Activated CD4-positive, alpha-beta memory T cell treated with anti-CD3 and anti-CD28 coated beads, Interleukin-2, amount 10 ng/mL, durations not matched to agents 7 days and 5 days (primary cell): Measurements from ENCODE around the gene ARCN1. TPM values are rescaled to one million over a fixed set of nuclear protein-coding genes. Genes with fewer than 3 reads are reported as not detected.

ENCODE experiments used
- CTCF ChIA-PET: fragments of 350-600 bp; sonication (Branson Sonifier 250); formaldehyde crosslinking; loops from one replicate; lab custom pipeline; 2021; ENCODE audit warnings: antibody characterized with exemption, inconsistent platforms; lab: Charles Lee
- POLR2A ChIA-PET: fragments of 350-600 bp; sonication (Branson Sonifier 250); formaldehyde crosslinking; loops from one replicate; lab custom pipeline; 2021; ENCODE audit warnings: antibody characterized with exemption; lab: Charles Lee
- DNase-seq: peaks from one replicate; pipeline ENCODE4 v3.0.0-alpha.2; 2020
- H3K27ac Mint-ChIP-seq: one replicate; pipeline ENCODE4 v1.8.0; 2021; ENCODE audit warnings: mild to moderate bottlenecking, mixed read lengths
- H3K27me3 Mint-ChIP-seq: one replicate; pipeline ENCODE4 v1.8.0; 2021; ENCODE audit warnings: mixed read lengths
- H3K36me3 Mint-ChIP-seq: one replicate; pipeline ENCODE4 v1.8.0; 2021; ENCODE audit warnings: low read depth, mixed read lengths
- H3K4me1 Mint-ChIP-seq: one replicate; pipeline ENCODE4 v1.8.0; 2021; ENCODE audit warnings: mixed read lengths
- H3K4me3 Mint-ChIP-seq: one replicate; pipeline ENCODE4 v1.8.0; 2021; ENCODE audit warnings: mild to moderate bottlenecking, mixed read lengths
- H3K9me3 Mint-ChIP-seq: one replicate; pipeline ENCODE4 v1.8.0; 2021; ENCODE audit warnings: mixed read lengths
- total RNA-seq, 2 experiments: library from RNA; stranded (reverse); gene quantifications; one replicate each; pipeline ENCODE4 v1.2.3, GENCODE V29; 2021

ARCN1 gene
- total RNA-seq, 2 experiments from 2014 or later = 138 to 141 TPM

DNA sequence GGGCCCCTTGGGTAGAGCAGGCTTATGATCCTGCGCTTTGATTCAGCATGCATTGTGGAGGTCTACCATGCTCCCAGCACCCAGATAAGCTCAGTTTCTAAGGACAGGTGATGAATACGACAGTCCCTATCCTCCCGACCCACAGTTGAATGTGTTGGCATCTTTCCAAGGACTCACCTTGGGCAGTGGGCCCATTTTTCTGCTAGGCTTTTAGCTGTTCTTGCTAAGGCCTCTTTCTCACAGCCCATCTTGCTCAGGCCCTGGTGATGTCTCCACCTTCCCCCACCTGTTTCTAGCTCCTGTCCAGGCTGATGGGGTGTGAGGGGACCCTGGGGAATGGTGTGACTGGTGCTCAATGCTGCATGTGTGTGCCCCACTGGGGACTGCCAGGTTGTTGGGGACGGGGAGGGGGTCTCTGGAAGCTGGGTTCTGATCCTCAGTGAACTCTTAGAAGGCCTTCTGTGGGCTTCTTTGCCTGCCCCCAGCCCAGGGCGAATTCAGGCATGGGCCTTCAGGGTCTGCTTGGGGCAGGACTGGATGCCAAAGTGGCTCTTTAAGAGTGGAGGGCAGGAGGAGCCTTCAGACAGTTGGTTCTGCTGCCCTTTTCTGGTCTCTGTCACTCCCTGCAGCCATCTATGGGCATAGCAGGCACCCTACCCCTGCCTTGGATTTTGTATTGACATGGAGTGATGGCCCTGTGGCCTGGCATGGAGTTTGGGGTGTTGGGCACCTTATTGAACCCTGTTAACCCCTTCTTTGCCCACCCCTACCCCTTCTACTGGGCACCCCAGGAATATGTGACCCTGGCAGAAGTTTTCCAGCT, 68.3 kb downstream of the ARCN1 start:
- no peaks in the 10 kb centered on the region for H3K4me1 Mint-ChIP-seq
- no peak for DNase-seq
- H3K27ac Mint-ChIP-seq = no peak overlapping the region
- ChIA-PET CTCF (interaction anchor here (1.2 kb wide), 1 partner anchor 33 kb away, joined by 4 read pairs; the partner anchor contains the start of gene PHLDB1), POLR2A (interaction anchor here (1.1 kb wide), 1 partner anchor 15 kb away, joined by 3 read pairs; no protein-coding TSS in a partner anchor)
- H3K4me3 Mint-ChIP-seq = no peak overlapping the region
- H3K9me3 Mint-ChIP-seq = no peaks in the 10 kb centered on the region
- H3K36me3 Mint-ChIP-seq = no peaks in the 10 kb centered on the region
- peaks cover 2% of the 10 kb centered on the region for H3K27me3 Mint-ChIP-seq

DNA sequence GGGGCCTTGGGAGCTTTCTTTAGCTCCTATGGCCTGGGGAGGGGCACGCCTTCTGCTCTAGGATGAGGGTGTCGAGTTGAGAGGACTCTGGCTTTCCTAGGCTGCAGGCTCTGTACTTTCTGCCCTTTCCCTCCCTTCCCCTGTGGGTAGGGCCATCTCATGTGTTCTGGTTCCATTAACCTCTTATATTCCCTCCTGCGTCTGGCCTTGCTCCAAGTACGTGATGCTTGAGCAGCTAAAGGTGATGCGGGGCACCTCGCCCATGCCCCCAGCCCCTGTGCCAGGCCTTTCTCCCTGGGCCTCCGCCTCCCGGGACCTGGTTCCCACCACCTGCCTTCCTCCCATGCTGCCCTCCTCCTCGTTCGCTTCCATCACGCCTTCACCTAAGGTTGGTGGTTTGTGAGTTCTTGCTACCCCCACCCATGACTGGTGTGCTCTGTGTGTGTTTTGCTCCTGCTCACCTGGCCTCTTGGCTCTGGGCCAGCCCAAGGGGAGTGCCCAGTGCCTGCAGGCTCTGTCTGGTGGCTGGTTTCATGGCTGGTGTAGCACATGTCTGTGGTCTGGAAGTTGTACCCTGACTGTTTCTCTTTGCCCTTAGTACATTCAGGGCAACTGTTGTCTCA, 69.3 kb downstream of the ARCN1 start:
- Mint-ChIP-seq H3K36me3 (no peaks in the 10 kb centered on the region), H3K4me3 (no peak overlapping the region), H3K27me3 (no peaks in the 10 kb centered on the region), H3K9me3 (no peaks in the 10 kb centered on the region), H3K27ac (no peak overlapping the region), H3K4me1 (no peaks in the 10 kb centered on the region)
- CTCF ChIA-PET = interaction anchor here (0.8 kb wide), 1 partner anchor 48 kb away, joined by 3 read pairs; no protein-coding TSS in a partner anchor
- DNase-seq = no peak
- POLR2A ChIA-PET = no interaction called here

DNA sequence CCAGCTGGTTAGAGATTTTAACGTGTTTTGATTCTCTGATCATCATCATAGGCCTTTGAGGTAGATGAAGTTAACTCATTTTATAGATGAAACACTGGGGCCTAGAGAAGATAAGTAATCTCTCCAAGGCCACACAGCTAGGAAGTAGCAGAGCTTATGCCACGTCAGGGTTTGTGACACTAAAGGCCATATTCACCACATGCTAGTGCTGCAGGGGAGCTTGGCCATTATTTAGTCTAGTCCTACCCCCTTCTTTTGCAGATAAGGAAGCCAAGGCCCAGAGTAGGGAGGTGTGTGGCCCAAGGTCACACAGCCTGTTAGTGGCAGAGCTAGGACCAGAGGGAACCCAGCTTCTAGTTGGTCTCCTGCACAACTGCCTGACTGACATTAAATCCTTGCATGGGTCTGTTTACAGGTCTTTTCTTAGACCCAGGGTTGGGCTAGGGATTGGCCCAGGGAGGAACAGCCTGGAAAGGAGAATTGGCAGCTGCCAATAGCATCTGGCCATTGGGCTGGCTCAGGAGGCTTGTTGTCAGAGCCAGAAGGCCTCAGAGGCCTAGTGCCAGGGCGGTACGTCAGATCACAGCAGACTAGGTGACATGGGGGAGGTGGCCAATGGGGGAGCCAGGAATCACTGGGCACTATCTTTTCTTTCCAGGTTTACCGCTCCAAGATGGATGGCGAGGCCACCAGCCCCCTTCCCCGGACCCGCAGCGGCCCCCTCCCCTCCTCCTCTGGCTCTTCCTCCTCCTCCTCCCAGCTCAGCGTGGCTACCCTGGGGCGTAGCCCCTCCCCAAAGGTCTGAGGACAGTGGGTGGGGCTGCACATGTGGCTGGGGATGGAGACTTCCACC, 71.2 kb downstream of the ARCN1 start:
- no peak for DNase-seq
- POLR2A ChIA-PET = no interaction called here

DNA sequence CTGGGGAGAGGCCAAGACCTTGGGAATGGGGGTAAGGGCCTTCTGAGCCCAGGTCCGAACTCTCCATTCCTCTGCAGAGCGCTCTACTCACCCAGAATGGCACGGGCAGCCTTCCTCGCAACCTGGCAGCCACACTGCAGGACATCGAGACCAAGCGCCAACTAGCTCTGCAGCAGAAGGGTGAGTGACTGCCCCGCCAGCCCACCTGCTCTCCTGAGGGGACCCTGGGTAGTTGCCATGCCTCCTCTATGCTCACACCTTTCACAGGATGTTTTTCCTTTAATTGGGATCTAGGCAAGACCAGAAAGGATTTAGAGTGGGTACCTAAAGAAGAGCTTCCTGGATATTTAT, 71.8 kb downstream of the ARCN1 start:
- ChIA-PET CTCF (interaction anchor here (0.6 kb wide), 1 partner anchor 98 kb away, joined by 3 read pairs; no protein-coding TSS in a partner anchor), POLR2A (no interaction called here)
- Mint-ChIP-seq H3K4me3 (no peak overlapping the region), H3K36me3 (no peaks in the 10 kb centered on the region), H3K27me3 (peaks cover 1% of the 10 kb centered on the region), H3K27ac (no peak overlapping the region), H3K9me3 (no peaks in the 10 kb centered on the region), H3K4me1 (no peaks in the 10 kb centered on the region)
- no peak for DNase-seq

More for the DNA sequence above, 71.2 kb downstream of the ARCN1 start:
- H3K4me3 Mint-ChIP-seq = no peak overlapping the region
- CTCF ChIA-PET = interaction anchor here (0.6 to 1.0 kb wide), 2 partner anchors 17 to 99 kb away, joined by 3 read pairs; no protein-coding TSS in a partner anchor
- H3K4me1 Mint-ChIP-seq = no peaks in the 10 kb centered on the region
- peaks cover under 1% of the 10 kb centered on the region for H3K27me3 Mint-ChIP-seq
- H3K36me3 Mint-ChIP-seq = no peaks in the 10 kb centered on the region
- H3K27ac Mint-ChIP-seq = no peak overlapping the region
- no peaks in the 10 kb centered on the region for H3K9me3 Mint-ChIP-seq

DNA sequence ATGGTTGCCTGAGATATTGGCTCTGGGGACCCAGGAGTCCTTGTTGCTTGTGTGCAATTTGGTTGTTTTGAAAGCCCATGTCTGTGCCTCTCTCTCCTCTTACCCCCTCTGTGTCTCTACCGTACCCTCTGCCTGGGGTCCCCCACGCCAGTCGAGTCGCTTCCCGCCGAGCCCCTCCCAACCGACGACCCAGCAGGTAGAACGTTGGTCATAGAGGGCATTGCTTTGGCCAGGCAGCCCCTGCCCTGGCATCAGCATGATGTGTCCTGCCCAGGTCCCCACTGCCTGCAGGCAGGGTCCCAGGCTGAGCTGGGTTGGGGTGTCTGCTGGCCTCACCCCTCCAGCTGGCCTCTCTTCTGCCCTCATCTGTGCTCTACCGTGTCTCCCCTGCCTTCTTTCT, 72.3 kb downstream of the ARCN1 start:
- ChIA-PET POLR2A (no interaction called here), CTCF (no interaction called here)
- H3K36me3 Mint-ChIP-seq = no peaks in the 10 kb centered on the region
- no peaks in the 10 kb centered on the region for H3K9me3 Mint-ChIP-seq
- H3K27ac Mint-ChIP-seq = no peak overlapping the region
- no peaks in the 10 kb centered on the region for H3K4me1 Mint-ChIP-seq
- no peak overlapping the region for H3K4me3 Mint-ChIP-seq
- peaks cover 1% of the 10 kb centered on the region for H3K27me3 Mint-ChIP-seq
- DNase-seq = no peak

DNA sequence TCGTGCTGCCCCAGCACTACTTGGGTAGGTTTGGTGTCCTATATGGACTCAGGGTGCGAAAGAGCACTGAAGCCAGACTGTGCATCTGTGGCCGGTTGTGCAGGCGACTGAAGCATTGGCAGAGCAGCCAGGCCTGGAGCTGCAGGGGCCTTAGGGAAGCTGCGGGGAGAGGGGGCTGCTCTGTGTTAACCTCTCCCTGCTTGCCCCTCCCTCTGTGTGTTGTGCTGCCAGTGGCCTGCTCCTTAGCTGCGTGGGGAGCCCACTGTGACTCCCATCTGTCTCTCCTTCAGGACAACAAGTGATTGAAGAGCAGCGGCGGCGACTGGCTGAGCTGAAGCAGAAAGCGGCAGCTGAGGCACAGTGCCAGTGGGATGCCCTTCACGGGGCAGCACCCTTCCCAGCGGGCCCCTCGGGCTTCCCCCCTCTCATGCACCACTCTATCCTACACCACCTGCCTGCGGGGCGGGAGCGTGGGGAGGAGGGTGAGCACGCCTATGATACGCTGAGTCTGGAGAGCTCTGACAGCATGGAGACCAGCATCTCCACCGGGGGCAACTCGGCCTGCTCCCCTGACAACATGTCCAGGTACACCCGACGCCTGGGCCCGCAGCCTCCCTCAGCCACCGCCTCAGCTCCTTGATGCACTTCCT, 73.0 kb downstream of the ARCN1 start:
- no peak overlapping the region for H3K4me3 Mint-ChIP-seq
- peaks cover 1% of the 10 kb centered on the region for H3K27me3 Mint-ChIP-seq
- H3K9me3 Mint-ChIP-seq = no peaks in the 10 kb centered on the region
- ChIA-PET POLR2A (no interaction called here), CTCF (interaction anchor here (2.1 kb wide), 1 partner anchor 14 kb away, joined by 6 read pairs; no protein-coding TSS in a partner anchor)
- no peak overlapping the region for H3K27ac Mint-ChIP-seq
- H3K36me3 Mint-ChIP-seq = no peaks in the 10 kb centered on the region
- no peaks in the 10 kb centered on the region for H3K4me1 Mint-ChIP-seq
- DNase-seq = no peak

DNA sequence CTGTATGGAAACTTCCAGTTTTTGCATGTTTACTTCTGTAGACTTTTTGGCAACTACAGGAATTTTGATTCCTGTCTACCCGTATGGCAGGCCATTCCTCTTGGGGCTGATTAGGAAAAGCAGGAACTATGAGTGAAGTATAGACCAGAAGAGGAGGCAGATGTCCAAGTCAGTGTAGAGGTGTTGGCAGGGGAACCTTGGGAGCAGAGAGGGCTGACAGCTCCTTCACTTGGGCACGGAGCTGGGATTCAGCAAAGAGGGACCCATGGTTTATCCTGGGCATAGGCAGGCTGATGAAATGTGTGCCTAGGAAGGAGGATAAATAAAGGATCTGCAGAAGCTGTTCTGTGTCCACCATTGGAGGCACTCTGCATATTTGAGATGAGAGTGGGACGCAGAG, 74.2 kb downstream of the ARCN1 start:
- Mint-ChIP-seq H3K27ac (no peak overlapping the region), H3K4me3 (no peak overlapping the region), H3K4me1 (no peaks in the 10 kb centered on the region), H3K36me3 (no peaks in the 10 kb centered on the region), H3K27me3 (peaks cover 1% of the 10 kb centered on the region), H3K9me3 (no peaks in the 10 kb centered on the region)
- ChIA-PET CTCF (interaction anchor here (2.1 kb wide), 1 partner anchor 12 kb away, joined by 6 read pairs; no protein-coding TSS in a partner anchor), POLR2A (no interaction called here)
- no peak for DNase-seq

DNA sequence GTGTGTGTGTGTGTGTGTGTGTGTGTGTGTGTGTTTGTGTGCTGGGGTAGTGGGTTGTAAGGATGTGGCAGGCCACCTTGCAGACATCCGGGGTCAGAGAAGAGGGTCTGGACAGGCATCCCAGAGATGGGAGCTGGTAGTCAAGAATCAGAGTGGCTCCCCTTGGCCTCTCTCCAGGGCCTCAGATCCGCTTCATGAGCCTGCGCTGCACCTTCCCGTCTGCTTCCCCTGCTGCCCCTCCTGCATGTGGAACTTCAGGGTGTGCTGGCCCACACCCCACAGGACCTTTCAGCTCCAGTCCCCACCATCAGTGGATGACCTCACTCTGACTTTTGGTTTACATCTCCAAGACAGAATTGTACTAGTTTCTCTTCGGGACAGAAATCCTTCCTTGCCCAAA, 76.1 kb downstream of the ARCN1 start:
- Mint-ChIP-seq H3K36me3 (no peaks in the 10 kb centered on the region), H3K27me3 (peaks cover 1% of the 10 kb centered on the region), H3K27ac (no peak overlapping the region), H3K4me3 (no peak overlapping the region), H3K4me1 (peaks cover 8% of the 10 kb centered on the region), H3K9me3 (no peaks in the 10 kb centered on the region)
- DNase-seq = no peak
- ChIA-PET CTCF (interaction anchor here (0.6 kb wide), 1 partner anchor 408 kb away, joined by 3 read pairs; no protein-coding TSS in a partner anchor), POLR2A (no interaction called here)

DNA sequence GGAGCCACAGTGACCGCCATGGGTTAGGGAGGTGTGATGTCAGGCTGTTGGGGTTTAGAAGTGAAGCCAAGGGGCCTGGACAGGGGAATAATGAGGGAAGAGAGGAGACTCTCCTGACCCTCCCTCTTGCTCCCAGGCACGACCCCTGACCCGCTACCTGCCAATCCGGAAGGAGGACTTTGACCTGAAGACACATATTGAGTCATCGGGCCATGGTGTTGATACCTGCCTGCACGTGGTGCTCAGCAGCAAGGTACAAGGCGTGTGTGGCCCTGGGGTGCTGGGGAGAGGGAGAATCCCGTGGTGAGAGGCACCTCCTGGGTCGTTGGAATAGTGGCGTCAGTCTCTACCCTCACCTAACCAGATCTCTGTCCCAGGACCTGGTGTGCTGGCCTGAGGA, 77.7 kb downstream of the ARCN1 start:
- no peak for DNase-seq
- Mint-ChIP-seq H3K9me3 (no peaks in the 10 kb centered on the region), H3K4me3 (no peak overlapping the region), H3K27ac (no peak overlapping the region), H3K4me1 (peaks cover 8% of the 10 kb centered on the region), H3K36me3 (no peaks in the 10 kb centered on the region), H3K27me3 (peaks cover 1% of the 10 kb centered on the region)
- ChIA-PET POLR2A (no interaction called here), CTCF (no interaction called here)

DNA sequence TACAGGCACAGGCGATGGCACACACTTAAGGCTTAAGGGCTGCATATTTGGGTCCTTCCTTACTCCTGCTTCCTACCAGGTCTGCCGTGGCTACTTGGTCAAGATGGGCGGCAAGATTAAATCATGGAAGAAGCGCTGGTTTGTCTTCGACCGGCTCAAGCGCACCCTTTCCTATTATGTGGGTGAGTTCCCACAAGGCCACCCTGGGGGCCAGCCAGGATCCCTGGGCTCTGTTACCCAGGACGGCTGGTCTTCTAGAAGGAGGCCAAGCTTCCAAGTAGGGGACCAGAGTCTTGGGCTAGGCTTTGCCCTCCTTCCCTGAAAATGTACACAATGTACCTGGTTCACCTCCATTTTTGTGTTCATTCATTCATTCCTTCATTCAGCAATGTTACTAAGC, 78.2 kb downstream of the ARCN1 start:
- no peaks in the 10 kb centered on the region for H3K36me3 Mint-ChIP-seq
- no peak overlapping the region for H3K4me3 Mint-ChIP-seq
- peaks cover 8% of the 10 kb centered on the region for H3K4me1 Mint-ChIP-seq
- no peak for DNase-seq
- H3K9me3 Mint-ChIP-seq = no peaks in the 10 kb centered on the region
- no peak overlapping the region for H3K27ac Mint-ChIP-seq
- POLR2A ChIA-PET = no interaction called here
- H3K27me3 Mint-ChIP-seq = peaks cover 1% of the 10 kb centered on the region
- CTCF ChIA-PET = no interaction called here

DNA sequence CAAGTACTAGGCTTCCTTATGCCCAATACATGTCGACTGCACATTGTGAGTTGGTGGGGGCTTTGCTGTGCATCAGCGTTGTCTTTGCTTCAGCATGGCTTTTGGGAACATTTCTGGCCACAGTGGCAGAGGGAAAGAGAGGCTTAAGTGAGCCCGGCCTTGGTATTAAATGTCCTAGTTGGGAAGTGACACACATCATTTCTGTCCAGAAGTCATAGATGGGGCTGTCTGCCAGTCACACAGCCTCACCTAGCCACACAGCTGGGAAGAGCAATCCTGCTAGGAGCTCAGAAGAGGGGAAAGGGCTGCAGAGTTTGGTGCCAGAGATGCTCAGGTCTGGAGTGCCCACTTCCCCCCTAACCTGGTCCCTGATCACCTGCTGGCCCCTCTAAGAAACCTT, 79.6 kb downstream of the ARCN1 start:
- CTCF ChIA-PET = no interaction called here
- peaks cover 1% of the 10 kb centered on the region for H3K27me3 Mint-ChIP-seq

More for the DNA sequence above, 79.6 kb downstream of the ARCN1 start:
- POLR2A ChIA-PET = no interaction called here
- no peaks in the 10 kb centered on the region for H3K9me3 Mint-ChIP-seq
- DNase-seq = no peak
- no peak overlapping the region for H3K27ac Mint-ChIP-seq
- peaks cover 8% of the 10 kb centered on the region for H3K4me1 Mint-ChIP-seq
- H3K4me3 Mint-ChIP-seq = no peak overlapping the region
- H3K36me3 Mint-ChIP-seq = no peaks in the 10 kb centered on the region
